Karpas-422 (cell line): Measurements from ENCODE around the gene TOX2. TPM values are rescaled to one million over a fixed set of nuclear protein-coding genes. Genes with fewer than 3 reads are reported as not detected.

Experiments used
- DNase-seq: peaks from one replicate; pipeline ENCODE4 v3.0.0-alpha.2; 2015
- H2AFZ ChIP-seq: fragments of 200-600 bp; sonication (generic); 2 replicates; pipeline ENCODE4 v1.6.1; 2014; ENCODE audit warnings: antibody characterized with exemption, low read length, mixed read lengths
- H3K27ac ChIP-seq: fragments of 200-600 bp; sonication (generic); 2 replicates; pipeline ENCODE4 v1.5.1; 2014; ENCODE audit warnings: mild to moderate bottlenecking, low read length, moderate library complexity
- H3K27me3 ChIP-seq: fragments of 200-600 bp; sonication (generic); 2 replicates; pipeline ENCODE4 v1.6.1; 2014; ENCODE audit warnings: low read length, mixed read lengths
- H3K36me3 ChIP-seq: fragments of 200-600 bp; sonication (generic); 2 replicates; pipeline ENCODE4 v1.6.1; 2014; ENCODE audit warnings: low read length, mixed read lengths; ENCODE audit not compliant: insufficient read depth
- H3K4me1 ChIP-seq: fragments of 200-600 bp; sonication (generic); 2 replicates; pipeline ENCODE4 v1.6.1; 2014; ENCODE audit warnings: mild to moderate bottlenecking, low read length, mixed read lengths
- H3K4me2 ChIP-seq: fragments of 200-600 bp; sonication (generic); 2 replicates; pipeline ENCODE4 v1.6.1; 2014; ENCODE audit warnings: low read length, low read depth, mild to moderate bottlenecking; ENCODE audit not compliant: poor library complexity, severe bottlenecking
- H3K4me3 ChIP-seq: fragments of 200-600 bp; sonication (generic); 2 replicates; pipeline ENCODE4 v1.5.1; 2014; ENCODE audit warnings: mild to moderate bottlenecking, antibody characterized with exemption, low read length, mixed read lengths
- H3K79me2 ChIP-seq: fragments of 200-600 bp; sonication (generic); 2 replicates; pipeline ENCODE4 v1.6.1; 2014; ENCODE audit warnings: mild to moderate bottlenecking, low read length, mixed read lengths
- H3K9ac ChIP-seq: fragments of 200-600 bp; sonication (generic); 2 replicates; pipeline ENCODE4 v1.6.0; 2014; ENCODE audit warnings: low read length
- H3K9me2 ChIP-seq: fragments of 200-600 bp; sonication (generic), shearing (Covaris generic); replicated peaks from 2 replicates; pipeline ENCODE4 v1.6.0; 2014; ENCODE audit warnings: mild to moderate bottlenecking, low read length, moderate library complexity; ENCODE audit not compliant: insufficient read depth
- H3K9me3 ChIP-seq: fragments of 300-700, 200-600 bp; sonication (generic); 2 replicates; pipeline ENCODE4 v1.6.1; 2014; ENCODE audit warnings: low read length, mixed read lengths
- H4K20me1 ChIP-seq: fragments of 200-600 bp; sonication (generic); 2 replicates; pipeline ENCODE4 v1.6.1; 2014; ENCODE audit warnings: mild to moderate bottlenecking, antibody characterized with exemption, low read length, low read depth; ENCODE audit not compliant: insufficient read depth
- total RNA-seq: library from RNA; depleted of rRNA; stranded (reverse); fragments of >200 nt; shearing (Covaris generic); gene quantifications from 2 replicates; pipeline ENCODE4 v1.2.3, GENCODE V29; 2014; ENCODE audit warnings: low replicate concordance

The TOX2 gene
- total RNA-seq, 1 experiment from 2014 or later = 42.9 TPM

- H3K27ac ChIP-seq = peak overlapping the region; percentile 99
- no peaks in the 10 kb centered on the region for H3K27me3 ChIP-seq
- no peak for DNase-seq
- H3K9me2 ChIP-seq = no peaks in the 10 kb centered on the region
- H3K4me1 ChIP-seq = peaks cover 100% of the 10 kb centered on the region
- H2AFZ ChIP-seq = no peak overlapping the region
- peaks cover 36% of the 10 kb centered on the region for H3K79me2 ChIP-seq
- H3K36me3 ChIP-seq = no peaks in the 10 kb centered on the region
- peak overlapping the region; percentile 86 for H3K4me2 ChIP-seq
- no peaks in the 10 kb centered on the region for H3K9me3 ChIP-seq
- peak overlapping the region; percentile 79 for H3K4me3 ChIP-seq
- H4K20me1 ChIP-seq = no peaks in the 10 kb centered on the region
- H3K9ac ChIP-seq = peak overlapping the region; percentile 91
Observed at GRCh38 chr20:43944653-43945235, 30.1 kb downstream of the TOX2 start.

- Histone ChIP-seq H3K9me2 (no peaks in the 10 kb centered on the region), H3K9ac (peak overlapping the region; percentile 91), H3K36me3 (peaks cover 2% of the 10 kb centered on the region), H4K20me1 (no peaks in the 10 kb centered on the region), H3K4me1 (peaks cover 100% of the 10 kb centered on the region), H2AFZ (no peak overlapping the region), H3K4me3 (peak overlapping the region; percentile 79), H3K79me2 (peaks cover 39% of the 10 kb centered on the region), H3K9me3 (no peaks in the 10 kb centered on the region), H3K27ac (peak overlapping the region; percentile 99), H3K4me2 (peak overlapping the region; percentile 86), H3K27me3 (no peaks in the 10 kb centered on the region)
- DNase-seq = peak; percentile 89
Observed at GRCh38 chr20:43945391-43946205, 30.9 kb downstream of the TOX2 start.

- Histone ChIP-seq H3K27ac (peak overlapping the region; percentile 99), H3K9ac (peak overlapping the region; percentile 91), H3K4me1 (peaks cover 100% of the 10 kb centered on the region), H3K4me3 (peak overlapping the region; percentile 79), H2AFZ (no peak overlapping the region), H4K20me1 (no peaks in the 10 kb centered on the region), H3K27me3 (no peaks in the 10 kb centered on the region), H3K9me3 (no peaks in the 10 kb centered on the region), H3K4me2 (peak overlapping the region; percentile 86), H3K36me3 (peaks cover 5% of the 10 kb centered on the region), H3K9me2 (no peaks in the 10 kb centered on the region), H3K79me2 (peaks cover 44% of the 10 kb centered on the region)
- no peak for DNase-seq
Observed at GRCh38 chr20:43946206-43946491, 31.5 kb downstream of the TOX2 start.

- Histone ChIP-seq H3K36me3 (peaks cover 5% of the 10 kb centered on the region), H3K9me3 (no peaks in the 10 kb centered on the region), H3K79me2 (peaks cover 44% of the 10 kb centered on the region), H3K27ac (peak overlapping the region; percentile 99), H3K9me2 (no peaks in the 10 kb centered on the region), H3K9ac (peak overlapping the region; percentile 91), H2AFZ (no peak overlapping the region), H3K4me1 (peaks cover 100% of the 10 kb centered on the region), H3K27me3 (no peaks in the 10 kb centered on the region), H3K4me2 (peak overlapping the region; percentile 86), H3K4me3 (peak overlapping the region; percentile 79), H4K20me1 (no peaks in the 10 kb centered on the region)
- DNase-seq = peak; percentile 86
Observed at GRCh38 chr20:43946659-43947315, 32.1 kb downstream of the TOX2 start.

- peaks cover 5% of the 10 kb centered on the region for H3K36me3 ChIP-seq
- no peak overlapping the region for H2AFZ ChIP-seq
- H3K4me2 ChIP-seq = peak overlapping the region; percentile 86
- H3K9ac ChIP-seq = peak overlapping the region; percentile 91
- no peaks in the 10 kb centered on the region for H3K9me2 ChIP-seq
- peaks cover 100% of the 10 kb centered on the region for H3K4me1 ChIP-seq
- H3K27ac ChIP-seq = peak overlapping the region; percentile 99
- peak overlapping the region; percentile 79 for H3K4me3 ChIP-seq
- H3K9me3 ChIP-seq = no peaks in the 10 kb centered on the region
- H3K79me2 ChIP-seq = peaks cover 47% of the 10 kb centered on the region
- H3K27me3 ChIP-seq = no peaks in the 10 kb centered on the region
- DNase-seq = peak; percentile 82
- H4K20me1 ChIP-seq = no peaks in the 10 kb centered on the region
Observed at GRCh38 chr20:43947316-43947710, 32.7 kb downstream of the TOX2 start.

DNA sequence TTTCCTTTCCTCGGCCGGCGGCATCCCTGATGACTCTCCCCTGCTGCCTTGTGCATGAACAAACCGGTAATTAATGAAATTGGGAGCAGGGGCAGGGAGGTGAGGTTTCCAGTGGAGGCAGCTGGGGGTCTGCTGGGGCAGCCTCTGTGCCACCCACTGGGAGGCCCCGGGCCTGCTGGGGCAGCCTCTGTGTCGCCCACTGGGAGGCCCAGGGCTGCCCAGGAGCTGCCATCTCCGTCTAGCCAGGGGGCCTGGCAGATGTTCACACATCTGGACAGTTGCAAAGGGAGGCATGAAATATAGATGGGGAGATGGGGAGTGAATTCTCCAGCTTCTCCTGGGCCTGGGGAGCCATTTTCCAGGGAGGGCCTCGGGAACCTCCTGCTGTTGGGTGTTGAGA is 33.8 kb downstream of the TOX2 start:
- H3K9me2 ChIP-seq = no peaks in the 10 kb centered on the region
- no peaks in the 10 kb centered on the region for H3K9me3 ChIP-seq
- H3K27ac ChIP-seq = peak overlapping the region; percentile 99
- H3K27me3 ChIP-seq = no peaks in the 10 kb centered on the region
- peak overlapping the region; percentile 86 for H3K4me2 ChIP-seq
- H4K20me1 ChIP-seq = no peaks in the 10 kb centered on the region
- peaks cover 5% of the 10 kb centered on the region for H3K36me3 ChIP-seq
- H3K4me1 ChIP-seq = peaks cover 100% of the 10 kb centered on the region
- peak overlapping the region; percentile 91 for H3K9ac ChIP-seq
- H2AFZ ChIP-seq = no peak overlapping the region
- DNase-seq = peak; percentile 64
- peaks cover 50% of the 10 kb centered on the region for H3K79me2 ChIP-seq
- H3K4me3 ChIP-seq = peak overlapping the region; percentile 79

DNA sequence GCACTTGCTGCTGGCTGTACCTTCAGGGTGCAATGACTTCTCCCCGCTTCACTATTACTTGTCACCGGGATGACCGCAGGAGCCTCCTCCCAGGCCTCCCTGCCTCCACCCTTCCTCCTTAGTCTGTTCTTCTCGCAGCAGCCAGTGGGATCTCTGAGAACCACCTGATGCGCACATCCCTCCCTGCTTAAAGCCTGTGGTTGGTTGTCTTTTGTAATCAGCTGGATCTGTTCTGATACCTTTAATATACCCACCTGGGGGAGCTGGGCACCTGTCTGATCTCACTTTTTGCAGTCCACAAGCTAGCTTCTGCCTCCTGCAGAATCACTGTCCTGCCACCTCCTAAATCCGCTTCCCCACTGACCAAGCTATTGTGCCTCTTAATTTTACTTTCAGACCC is 34.6 kb downstream of the TOX2 start:
- H3K79me2 ChIP-seq = peaks cover 51% of the 10 kb centered on the region
- H3K27ac ChIP-seq = peak overlapping the region; percentile 99
- no peaks in the 10 kb centered on the region for H3K9me2 ChIP-seq
- peak; percentile 67 for DNase-seq
- H3K9ac ChIP-seq = peak overlapping the region; percentile 91
- H3K4me1 ChIP-seq = peaks cover 100% of the 10 kb centered on the region
- no peak overlapping the region for H2AFZ ChIP-seq
- H3K4me3 ChIP-seq = peak overlapping the region; percentile 79
- peaks cover 5% of the 10 kb centered on the region for H3K36me3 ChIP-seq
- no peaks in the 10 kb centered on the region for H4K20me1 ChIP-seq
- H3K9me3 ChIP-seq = no peaks in the 10 kb centered on the region
- no peaks in the 10 kb centered on the region for H3K27me3 ChIP-seq
- H3K4me2 ChIP-seq = peak overlapping the region; percentile 86
